GM18505 (cell line): ENCODE data around the gene NSF.

Source experiments
- ATAC-seq: cut with Tn5 transposase; IDR thresholded peaks from one replicate; pipeline ENCODE4 v1.9.1; 2021; ENCODE audit not compliant: unreplicated experiment
- POLR2A ChIP-seq: IDR thresholded peaks from 4 replicates; pipeline ENCODE4 v1.6.1; 2011; ENCODE audit warnings: borderline replicate concordance; ENCODE audit not compliant: insufficient read depth, insufficient read length; ENCODE audit errors: extremely low read depth

Gene NSF

DNA sequence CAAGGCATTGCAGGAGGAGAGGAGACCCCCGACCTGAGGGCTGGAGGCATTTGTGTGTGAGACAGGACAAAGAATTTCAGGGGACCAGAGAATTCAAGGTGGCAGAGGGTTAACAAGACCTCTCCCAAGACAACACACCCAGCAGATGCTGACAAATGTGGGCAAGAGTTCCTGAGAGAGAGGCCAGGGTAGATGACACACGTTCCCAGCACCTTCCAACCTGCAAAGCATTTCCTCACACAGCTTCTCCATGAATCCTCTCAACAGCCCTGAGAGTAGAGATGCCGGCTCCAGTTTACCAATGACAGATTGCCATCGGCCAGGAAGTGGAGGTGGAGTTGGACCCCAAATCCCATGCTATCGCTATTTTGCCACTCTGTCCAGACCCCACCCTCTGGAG is 203.1 kb downstream of the NSF start:
- no peak for ATAC-seq
- TF ChIP-seq POLR2A: no peak

DNA sequence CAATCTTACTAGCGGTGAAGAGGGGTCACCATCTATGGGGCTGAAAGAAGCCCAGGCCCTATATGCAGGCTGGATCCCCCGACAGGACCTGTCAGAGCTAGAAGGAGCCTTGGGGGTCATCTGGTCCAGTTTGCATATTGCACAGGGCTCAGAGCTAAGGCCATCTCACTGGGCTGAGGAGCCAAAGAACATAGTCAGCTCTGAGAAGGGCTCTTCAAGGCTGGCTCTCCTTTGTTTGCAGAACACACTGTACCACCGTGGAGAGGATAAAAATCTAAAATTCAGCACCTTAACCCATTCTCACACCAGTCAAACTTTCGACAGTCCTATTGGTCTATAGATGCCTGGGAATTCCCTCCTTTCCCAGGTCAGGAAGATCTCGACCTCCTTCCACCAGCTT is 203.8 kb downstream of the NSF start:
- no peak for TF ChIP-seq POLR2A
- ATAC-seq: no peak

DNA sequence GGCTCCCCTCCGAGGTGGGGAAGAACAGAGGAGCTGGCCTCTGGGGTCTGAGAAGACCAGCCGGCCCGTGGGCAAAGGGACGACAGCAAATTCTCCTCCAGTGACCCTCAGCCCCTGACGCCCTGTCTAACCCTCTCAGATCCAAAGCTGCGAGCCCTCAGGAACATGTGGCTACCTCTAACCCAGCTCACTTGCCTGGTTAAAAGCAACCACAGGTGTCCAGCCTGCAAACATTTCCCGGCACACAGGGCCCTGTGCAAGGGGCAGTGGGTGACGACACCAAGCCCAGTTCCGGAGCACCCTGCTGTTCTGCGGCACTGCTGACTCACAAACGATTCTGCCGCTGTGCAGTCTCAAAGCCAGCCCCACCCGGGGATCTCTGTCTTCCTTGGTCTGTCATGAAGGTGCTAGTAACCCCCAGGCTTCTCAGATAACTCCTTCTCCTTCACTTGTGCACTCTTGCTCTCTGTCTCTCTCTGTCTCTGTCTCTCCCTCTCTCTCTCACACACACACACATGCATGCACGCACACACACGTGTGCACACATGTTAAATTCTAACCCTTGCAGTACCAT is 205.0 kb downstream of the NSF start:
- TF ChIP-seq POLR2A: no peak
- ATAC-seq: no peak

DNA sequence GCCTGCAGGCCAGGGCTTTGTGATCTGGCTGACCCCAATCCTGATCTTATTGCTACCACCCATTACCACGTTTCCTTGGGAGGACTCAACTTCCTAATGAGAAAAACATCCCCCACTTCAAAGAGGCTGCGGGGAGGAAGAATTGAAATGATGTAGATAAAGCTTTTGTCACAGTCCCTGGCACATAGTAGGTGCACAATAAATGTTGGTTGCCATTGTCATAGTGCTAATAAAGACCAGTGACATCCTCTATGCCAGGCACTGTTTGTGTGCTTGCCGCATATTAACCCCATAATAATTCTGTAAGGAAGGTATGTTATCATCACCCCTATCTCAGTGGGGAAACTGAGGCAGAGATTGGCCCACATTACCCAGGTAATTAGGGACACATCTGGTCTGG is 205.6 kb downstream of the NSF start:
- TF ChIP-seq POLR2A: no peak
- no peak for ATAC-seq

DNA sequence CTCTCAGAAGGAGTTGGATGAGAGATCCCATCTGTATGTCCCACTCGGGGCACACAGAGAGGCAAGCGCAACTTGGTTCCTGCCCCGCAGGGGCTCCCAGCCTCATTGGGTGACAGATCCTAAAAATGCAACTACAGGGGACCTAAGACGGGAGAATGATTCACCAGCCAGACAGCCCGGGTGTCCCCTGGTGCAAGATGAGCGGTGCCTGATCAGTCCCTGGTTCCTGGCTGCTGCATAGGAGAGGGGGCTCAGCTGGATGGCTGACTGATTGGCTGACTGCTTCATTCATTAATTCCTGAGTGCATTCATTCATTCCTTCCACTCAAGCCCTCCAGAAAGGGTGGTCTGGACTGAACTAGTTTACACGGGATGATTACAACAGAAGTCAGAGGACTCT is 206.1 kb downstream of the NSF start:
- TF ChIP-seq POLR2A: no peak
- ATAC-seq: no peak

DNA sequence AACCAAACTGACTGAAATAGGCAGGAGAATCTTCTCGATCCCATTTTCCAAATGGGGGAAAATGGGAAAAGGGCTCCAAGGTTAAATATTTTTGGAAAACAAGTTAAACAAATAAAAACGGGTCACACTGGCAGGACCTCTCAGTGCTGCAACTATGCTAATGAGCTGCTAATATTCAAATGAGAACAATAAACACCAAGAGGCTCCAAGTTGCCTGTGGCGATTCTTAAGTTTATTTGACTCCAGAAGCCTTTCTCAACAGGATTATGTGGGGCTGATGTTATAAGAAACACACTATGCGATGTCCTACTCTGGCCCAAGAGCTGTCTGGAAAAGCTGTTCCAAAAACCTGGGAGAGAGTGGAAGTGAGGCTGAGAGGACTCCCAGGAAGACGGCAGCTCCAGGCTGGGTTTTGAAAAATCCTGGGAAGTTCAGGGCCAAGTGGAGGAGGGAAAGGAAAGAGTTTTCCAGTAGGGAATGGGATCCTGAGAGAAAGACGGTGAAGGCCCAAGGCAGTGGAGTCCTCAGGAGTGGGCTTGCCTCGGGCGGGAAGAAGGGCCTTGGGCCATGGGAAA is 206.6 kb downstream of the NSF start:
- no peak for TF ChIP-seq POLR2A
- ATAC-seq: no peak

DNA sequence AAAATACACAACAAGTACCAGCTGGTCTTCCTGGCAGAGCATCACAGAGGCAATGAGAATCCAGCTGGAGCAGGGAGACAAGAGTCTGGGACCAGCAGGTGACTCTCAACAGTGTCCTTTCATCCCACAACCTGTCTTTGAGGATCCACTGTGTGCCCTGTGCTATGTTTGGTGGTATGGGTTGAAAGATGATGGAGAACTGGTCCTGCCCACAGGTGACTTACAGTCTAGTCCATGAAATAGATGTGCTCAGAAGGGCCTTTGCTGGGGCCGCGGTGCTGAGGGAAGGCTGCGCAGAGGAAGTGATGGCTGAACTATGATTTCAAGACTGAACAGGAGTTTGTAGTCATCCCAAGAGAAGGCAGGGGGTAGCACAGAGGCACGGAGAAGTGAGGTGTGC is 210.1 kb downstream of the NSF start:
- no peak for ATAC-seq
- TF ChIP-seq POLR2A: no peak

DNA sequence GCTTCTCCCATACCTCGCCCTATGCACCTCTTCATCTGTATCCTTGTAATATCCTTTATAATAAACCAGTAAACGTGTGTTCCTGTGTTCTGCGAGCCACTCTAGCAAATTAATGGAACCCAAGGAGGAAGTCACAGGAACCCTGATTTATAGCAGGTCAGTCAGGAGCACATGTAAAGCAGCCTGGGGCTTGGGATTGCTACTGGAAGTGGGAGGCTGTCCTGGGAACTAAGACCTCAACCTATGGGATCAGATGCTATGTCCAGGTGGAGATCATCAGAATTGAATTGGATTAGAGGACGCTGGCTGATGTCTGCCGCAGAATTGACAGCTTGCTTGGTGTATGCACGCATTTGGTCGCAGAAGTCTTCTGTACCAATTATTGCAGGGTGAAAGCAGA is 212.3 kb downstream of the NSF start:
- no peak for TF ChIP-seq POLR2A
- ATAC-seq: no peak

DNA sequence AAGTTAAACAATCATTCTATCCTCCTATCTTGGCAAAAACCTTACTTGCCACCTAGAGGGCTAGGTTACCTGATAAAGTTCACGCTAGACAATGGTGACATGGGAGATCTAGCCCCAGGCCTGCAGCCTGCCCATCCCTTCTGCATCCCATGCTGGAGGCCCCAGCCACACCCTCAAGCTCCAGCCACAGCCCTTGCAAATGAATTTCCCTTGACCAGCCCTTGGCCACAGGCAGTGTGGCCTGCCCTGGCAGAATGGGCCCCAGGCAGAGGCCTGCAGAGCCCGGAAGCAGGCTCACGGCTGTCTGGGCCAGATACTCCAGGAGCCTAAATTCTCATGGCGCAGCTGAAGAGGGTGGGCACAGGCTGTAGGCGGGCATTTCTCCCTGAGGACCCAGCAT is 213.1 kb downstream of the NSF start:
- TF ChIP-seq POLR2A: no peak
- no peak for ATAC-seq

DNA sequence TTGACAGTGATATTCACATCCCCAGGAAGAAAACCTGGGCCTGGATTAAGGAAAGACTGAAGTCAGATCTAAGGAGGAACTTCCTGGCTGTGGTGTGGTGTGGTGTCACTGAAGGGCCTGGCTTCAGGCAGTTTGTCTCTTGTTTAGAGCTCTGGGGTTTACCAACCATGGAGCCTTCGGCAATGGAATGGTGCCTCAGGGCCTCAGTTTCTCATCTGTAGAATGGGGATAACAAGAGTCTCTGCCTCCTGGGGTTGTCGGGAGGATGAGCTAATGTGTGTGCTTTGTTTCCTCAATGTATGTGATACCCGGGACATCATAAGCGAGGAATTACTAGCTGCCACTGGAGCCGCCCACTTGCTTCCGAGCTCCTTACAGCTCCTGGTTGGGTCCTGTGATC is 215.3 kb downstream of the NSF start:
- TF ChIP-seq POLR2A: no peak
- no peak for ATAC-seq
